AML-193 (cell line): ENCODE results near the gene PLCG1.

Experiments
- DNase-seq, 2 experiments: peaks; one replicate each; lab custom pipeline; 2025; lab: John Stamatoyannopoulos, UW

PLCG1 gene

GRCh38 chr20:41179961-41180360 lies 42.6 kb downstream of the PLCG1 start:
- DNase-seq = no peak

GRCh38 chr20:41180599-41181333 lies 43.4 kb downstream of the PLCG1 start:
- DNase-seq = no peak

- DNase-seq = no peak
These were observed 44.2 kb downstream of the PLCG1 start for GRCh38 chr20:41181567-41181966.

- no peak for DNase-seq
These were observed 45.2 kb downstream of the PLCG1 start for GRCh38 chr20:41182296-41183212.

- DNase-seq = no peak
These were observed 46.0 kb downstream of the PLCG1 start for GRCh38 chr20:41183391-41183790.

GRCh38 chr20:41183831-41184230 lies 46.5 kb downstream of the PLCG1 start:
- DNase-seq = no peak

- no peak for DNase-seq
These were observed 47.8 kb downstream of the PLCG1 start for GRCh38 chr20:41185013-41185757.

- no peak for DNase-seq
These were observed 50.3 kb downstream of the PLCG1 start for GRCh38 chr20:41187668-41188067.

- DNase-seq = no peak
These were observed 54.5 kb downstream of the PLCG1 start for GRCh38 chr20:41191562-41192500.

GRCh38 chr20:41192575-41192974 lies 55.2 kb downstream of the PLCG1 start:
- no peak for DNase-seq

- no peak for DNase-seq
These were observed 59.4 kb downstream of the PLCG1 start for GRCh38 chr20:41196653-41197225.

- no peak for DNase-seq
These were observed 61.1 kb downstream of the PLCG1 start for GRCh38 chr20:41198443-41198842.

GRCh38 chr20:41200446-41201202 lies 63.3 kb downstream of the PLCG1 start:
- DNase-seq = no peak

- no peak for DNase-seq
These were observed 64.4 kb downstream of the PLCG1 start for GRCh38 chr20:41201760-41202159.

- no peak for DNase-seq
These were observed 65.1 kb downstream of the PLCG1 start for GRCh38 chr20:41202426-41202825.

GRCh38 chr20:41203660-41204059 lies 66.3 kb downstream of the PLCG1 start:
- DNase-seq = no peak

GRCh38 chr20:41204304-41205265 lies 67.2 kb downstream of the PLCG1 start:
- DNase-seq = no peak

- no peak for DNase-seq
These were observed 68.0 kb downstream of the PLCG1 start for GRCh38 chr20:41205313-41205712.
